GM23338 (cell line): Measurements from ENCODE around the gene MRPL23. TPM values are rescaled to one million over a fixed set of nuclear protein-coding genes. Genes with fewer than 3 reads are reported as not detected.
A peak's percentile ranks its signal among the peaks of the same experiment; 100 is the strongest.

Experiments
- ATAC-seq: fragments of 200-7000 bp; cut with Tn5 transposase; 3 replicates; pipeline ENCODE4 v1.9.1; 2020
- DNase-seq: peaks from one replicate; pipeline ENCODE4 v3.0.0-alpha.2; 2015; ENCODE audit warnings: low spot score
- H2AFZ ChIP-seq: fragments of 200-600 bp; sonication (generic); 2 replicates; pipeline ENCODE4 v1.8.0; 2016; ENCODE audit warnings: antibody characterized with exemption, mild to moderate bottlenecking, moderate library complexity
- H3F3A ChIP-seq: fragments of 200-600 bp; sonication (generic); replicated peaks from 2 replicates; pipeline ENCODE4 v1.8.0; 2017; ENCODE audit warnings: antibody characterized with exemption, mixed run types, low read depth
- H3K27ac ChIP-seq: fragments of 200-600 bp; sonication (generic); 2 replicates; pipeline ENCODE4 v1.6.1; 2016; ENCODE audit warnings: low read depth
- H3K27me3 ChIP-seq: fragments of 200-600 bp; sonication (generic); 2 replicates; pipeline ENCODE4 v1.8.0; 2016; ENCODE audit warnings: mild to moderate bottlenecking, mixed run types, moderate library complexity; ENCODE audit not compliant: insufficient read depth
- H3K36me3 ChIP-seq: fragments of 200-600 bp; sonication (generic); 2 replicates; pipeline ENCODE4 v1.8.0; 2016; ENCODE audit warnings: mild to moderate bottlenecking; ENCODE audit not compliant: insufficient read depth
- H3K4me1 ChIP-seq: fragments of 200-600 bp; sonication (generic); 2 replicates; pipeline ENCODE4 v1.8.0; 2016; ENCODE audit warnings: mild to moderate bottlenecking, moderate library complexity; ENCODE audit not compliant: insufficient read depth
- H3K4me2 ChIP-seq: fragments of 200-600 bp; sonication (generic); 2 replicates; pipeline ENCODE4 v1.7.1; 2017; ENCODE audit warnings: mixed run types
- H3K4me3 ChIP-seq: fragments of 200-600 bp; sonication (generic); 2 replicates; pipeline ENCODE4 v1.6.1; 2016; ENCODE audit warnings: mixed run types
- H3K79me2 ChIP-seq: fragments of 200-600 bp; sonication (generic); replicated peaks from 2 replicates; pipeline ENCODE4 v1.8.0; 2017; ENCODE audit warnings: mild to moderate bottlenecking; ENCODE audit not compliant: insufficient read depth
- H3K9me2 ChIP-seq: fragments of 200-600 bp; sonication (generic); 2 replicates; pipeline ENCODE4 v1.8.0; 2017; ENCODE audit not compliant: insufficient read depth
- H4K20me1 ChIP-seq: fragments of 200-600 bp; sonication (generic); replicated peaks from 2 replicates; pipeline ENCODE4 v1.8.0; 2017; ENCODE audit warnings: mild to moderate bottlenecking; ENCODE audit not compliant: insufficient read depth
- H3K27ac Mint-ChIP-seq: 2 replicates; pipeline ENCODE4 v1.8.0; 2020; ENCODE audit warnings: inconsistent platforms, mild to moderate bottlenecking, moderate library complexity, mixed read lengths
- H3K27me3 Mint-ChIP-seq: 3 replicates; pipeline ENCODE4 v1.8.0; 2022; ENCODE audit warnings: low read depth, mild to moderate bottlenecking, moderate library complexity, mixed read lengths, inconsistent platforms; ENCODE audit not compliant: insufficient read depth, poor library complexity
- H3K36me3 Mint-ChIP-seq: 3 replicates; pipeline ENCODE4 v1.8.0; 2021; ENCODE audit warnings: low read depth, mild to moderate bottlenecking, inconsistent platforms, moderate library complexity, mixed read lengths
- H3K4me1 Mint-ChIP-seq: 3 replicates; pipeline ENCODE4 v1.8.0; 2020; ENCODE audit warnings: mild to moderate bottlenecking, inconsistent platforms, mixed read lengths
- H3K4me3 Mint-ChIP-seq: 3 replicates; pipeline ENCODE4 v1.8.0; 2021; ENCODE audit warnings: moderate library complexity, mild to moderate bottlenecking, inconsistent platforms, mixed read lengths
- H3K9me3 Mint-ChIP-seq: 3 replicates; pipeline ENCODE4 v1.8.0; 2020; ENCODE audit warnings: moderate library complexity, mild to moderate bottlenecking, inconsistent platforms, mixed read lengths
- ETS1 ChIP-seq: IDR thresholded peaks from 2 replicates; pipeline ENCODE4 v1.6.1; 2016; ENCODE audit warnings: antibody characterized with exemption
- EZH2 ChIP-seq: fragments of 200-600 bp; sonication (generic); IDR thresholded peaks from one replicate; pipeline ENCODE4 v1.8.0; 2017; ENCODE audit warnings: antibody characterized with exemption, mild to moderate bottlenecking, low read depth; ENCODE audit not compliant: unreplicated experiment
- EZH2phosphoT487 ChIP-seq: fragments of 200-600 bp; sonication (generic); IDR thresholded peaks from one replicate; pipeline ENCODE4 v1.8.1; 2018; ENCODE audit warnings: antibody characterized with exemption; ENCODE audit not compliant: unreplicated experiment
- JUNB ChIP-seq: IDR thresholded peaks from one replicate; pipeline ENCODE4 v1.6.1; 2016; ENCODE audit warnings: antibody characterized with exemption; ENCODE audit not compliant: unreplicated experiment
- NANOG ChIP-seq: IDR thresholded peaks from 2 replicates; pipeline ENCODE4 v1.6.1; 2016; ENCODE audit warnings: antibody characterized with exemption, borderline replicate concordance
- POLR2AphosphoS5 ChIP-seq: IDR thresholded peaks from 2 replicates; pipeline ENCODE4 v1.6.1; 2016; ENCODE audit warnings: antibody characterized with exemption, low read depth
- STAT1 ChIP-seq: IDR thresholded peaks from one replicate; pipeline ENCODE4 v1.6.1; 2016; ENCODE audit warnings: antibody characterized with exemption; ENCODE audit not compliant: unreplicated experiment
- ZNF114 ChIP-seq: fragments of 250-450 bp; sonication (Bioruptor Pico); IDR thresholded peaks from 2 replicates; pipeline ENCODE4 v1.5.0; 2020; ENCODE audit warnings: mild to moderate bottlenecking, moderate library complexity
- ZNF331 ChIP-seq: fragments of 250-450 bp; sonication (Bioruptor Pico); IDR thresholded peaks from 2 replicates; pipeline ENCODE4 v1.5.0; 2020; ENCODE audit warnings: low read depth, mild to moderate bottlenecking, moderate library complexity
- polyA plus RNA-seq: library from polyadenylated mRNA; unstranded; fragments of >200 nt; fragmentation: Nextera tagmentation; extraction: Ambion mirVana; gene quantifications from 2 replicates; pipeline ENCODE4 v1.2.1, GENCODE V29; 2016
- total RNA-seq: library from RNA; depleted of rRNA; stranded (reverse); fragments of >200 nt; shearing (Covaris generic); gene quantifications from 2 replicates; pipeline ENCODE4 v1.2.3, GENCODE V29; 2014
- TF ChIP-seq, protein P1 (sequence below): IDR thresholded peaks from one replicate; pipeline ENCODE4 v1.6.1; 2018; ENCODE audit warnings: antibody characterized with exemption; ENCODE audit not compliant: unreplicated experiment
- TF ChIP-seq, protein P2 (sequence below): fragments of 250-450 bp; sonication (Bioruptor Pico); IDR thresholded peaks from 2 replicates; pipeline ENCODE4 v1.5.0; 2020; ENCODE audit warnings: mild to moderate bottlenecking, moderate library complexity

MRPL23 gene
- total and polyA plus RNA-seq, 2 experiments from 2014 or later, result 84.7 to 91.5 TPM

GRCh38 chr11:1943576-1943975 is 3.6 kb upstream of the MRPL23 start:
- TF ChIP-seq ZNF114 (CRISPR knock-in tag) (no peak), ZNF331 (CRISPR knock-in tag) (no peak), EZH2 (no peak), JUNB (no peak), NANOG (no peak), EZH2phosphoT487 (no peak), POLR2AphosphoS5 (no peak), ETS1 (no peak), STAT1 (no peak)
- TF ChIP-seq, protein P1, sequence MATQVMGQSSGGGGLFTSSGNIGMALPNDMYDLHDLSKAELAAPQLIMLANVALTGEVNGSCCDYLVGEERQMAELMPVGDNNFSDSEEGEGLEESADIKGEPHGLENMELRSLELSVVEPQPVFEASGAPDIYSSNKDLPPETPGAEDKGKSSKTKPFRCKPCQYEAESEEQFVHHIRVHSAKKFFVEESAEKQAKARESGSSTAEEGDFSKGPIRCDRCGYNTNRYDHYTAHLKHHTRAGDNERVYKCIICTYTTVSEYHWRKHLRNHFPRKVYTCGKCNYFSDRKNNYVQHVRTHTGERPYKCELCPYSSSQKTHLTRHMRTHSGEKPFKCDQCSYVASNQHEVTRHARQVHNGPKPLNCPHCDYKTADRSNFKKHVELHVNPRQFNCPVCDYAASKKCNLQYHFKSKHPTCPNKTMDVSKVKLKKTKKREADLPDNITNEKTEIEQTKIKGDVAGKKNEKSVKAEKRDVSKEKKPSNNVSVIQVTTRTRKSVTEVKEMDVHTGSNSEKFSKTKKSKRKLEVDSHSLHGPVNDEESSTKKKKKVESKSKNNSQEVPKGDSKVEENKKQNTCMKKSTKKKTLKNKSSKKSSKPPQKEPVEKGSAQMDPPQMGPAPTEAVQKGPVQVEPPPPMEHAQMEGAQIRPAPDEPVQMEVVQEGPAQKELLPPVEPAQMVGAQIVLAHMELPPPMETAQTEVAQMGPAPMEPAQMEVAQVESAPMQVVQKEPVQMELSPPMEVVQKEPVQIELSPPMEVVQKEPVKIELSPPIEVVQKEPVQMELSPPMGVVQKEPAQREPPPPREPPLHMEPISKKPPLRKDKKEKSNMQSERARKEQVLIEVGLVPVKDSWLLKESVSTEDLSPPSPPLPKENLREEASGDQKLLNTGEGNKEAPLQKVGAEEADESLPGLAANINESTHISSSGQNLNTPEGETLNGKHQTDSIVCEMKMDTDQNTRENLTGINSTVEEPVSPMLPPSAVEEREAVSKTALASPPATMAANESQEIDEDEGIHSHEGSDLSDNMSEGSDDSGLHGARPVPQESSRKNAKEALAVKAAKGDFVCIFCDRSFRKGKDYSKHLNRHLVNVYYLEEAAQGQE, result no peak
- TF ChIP-seq, protein P2, sequence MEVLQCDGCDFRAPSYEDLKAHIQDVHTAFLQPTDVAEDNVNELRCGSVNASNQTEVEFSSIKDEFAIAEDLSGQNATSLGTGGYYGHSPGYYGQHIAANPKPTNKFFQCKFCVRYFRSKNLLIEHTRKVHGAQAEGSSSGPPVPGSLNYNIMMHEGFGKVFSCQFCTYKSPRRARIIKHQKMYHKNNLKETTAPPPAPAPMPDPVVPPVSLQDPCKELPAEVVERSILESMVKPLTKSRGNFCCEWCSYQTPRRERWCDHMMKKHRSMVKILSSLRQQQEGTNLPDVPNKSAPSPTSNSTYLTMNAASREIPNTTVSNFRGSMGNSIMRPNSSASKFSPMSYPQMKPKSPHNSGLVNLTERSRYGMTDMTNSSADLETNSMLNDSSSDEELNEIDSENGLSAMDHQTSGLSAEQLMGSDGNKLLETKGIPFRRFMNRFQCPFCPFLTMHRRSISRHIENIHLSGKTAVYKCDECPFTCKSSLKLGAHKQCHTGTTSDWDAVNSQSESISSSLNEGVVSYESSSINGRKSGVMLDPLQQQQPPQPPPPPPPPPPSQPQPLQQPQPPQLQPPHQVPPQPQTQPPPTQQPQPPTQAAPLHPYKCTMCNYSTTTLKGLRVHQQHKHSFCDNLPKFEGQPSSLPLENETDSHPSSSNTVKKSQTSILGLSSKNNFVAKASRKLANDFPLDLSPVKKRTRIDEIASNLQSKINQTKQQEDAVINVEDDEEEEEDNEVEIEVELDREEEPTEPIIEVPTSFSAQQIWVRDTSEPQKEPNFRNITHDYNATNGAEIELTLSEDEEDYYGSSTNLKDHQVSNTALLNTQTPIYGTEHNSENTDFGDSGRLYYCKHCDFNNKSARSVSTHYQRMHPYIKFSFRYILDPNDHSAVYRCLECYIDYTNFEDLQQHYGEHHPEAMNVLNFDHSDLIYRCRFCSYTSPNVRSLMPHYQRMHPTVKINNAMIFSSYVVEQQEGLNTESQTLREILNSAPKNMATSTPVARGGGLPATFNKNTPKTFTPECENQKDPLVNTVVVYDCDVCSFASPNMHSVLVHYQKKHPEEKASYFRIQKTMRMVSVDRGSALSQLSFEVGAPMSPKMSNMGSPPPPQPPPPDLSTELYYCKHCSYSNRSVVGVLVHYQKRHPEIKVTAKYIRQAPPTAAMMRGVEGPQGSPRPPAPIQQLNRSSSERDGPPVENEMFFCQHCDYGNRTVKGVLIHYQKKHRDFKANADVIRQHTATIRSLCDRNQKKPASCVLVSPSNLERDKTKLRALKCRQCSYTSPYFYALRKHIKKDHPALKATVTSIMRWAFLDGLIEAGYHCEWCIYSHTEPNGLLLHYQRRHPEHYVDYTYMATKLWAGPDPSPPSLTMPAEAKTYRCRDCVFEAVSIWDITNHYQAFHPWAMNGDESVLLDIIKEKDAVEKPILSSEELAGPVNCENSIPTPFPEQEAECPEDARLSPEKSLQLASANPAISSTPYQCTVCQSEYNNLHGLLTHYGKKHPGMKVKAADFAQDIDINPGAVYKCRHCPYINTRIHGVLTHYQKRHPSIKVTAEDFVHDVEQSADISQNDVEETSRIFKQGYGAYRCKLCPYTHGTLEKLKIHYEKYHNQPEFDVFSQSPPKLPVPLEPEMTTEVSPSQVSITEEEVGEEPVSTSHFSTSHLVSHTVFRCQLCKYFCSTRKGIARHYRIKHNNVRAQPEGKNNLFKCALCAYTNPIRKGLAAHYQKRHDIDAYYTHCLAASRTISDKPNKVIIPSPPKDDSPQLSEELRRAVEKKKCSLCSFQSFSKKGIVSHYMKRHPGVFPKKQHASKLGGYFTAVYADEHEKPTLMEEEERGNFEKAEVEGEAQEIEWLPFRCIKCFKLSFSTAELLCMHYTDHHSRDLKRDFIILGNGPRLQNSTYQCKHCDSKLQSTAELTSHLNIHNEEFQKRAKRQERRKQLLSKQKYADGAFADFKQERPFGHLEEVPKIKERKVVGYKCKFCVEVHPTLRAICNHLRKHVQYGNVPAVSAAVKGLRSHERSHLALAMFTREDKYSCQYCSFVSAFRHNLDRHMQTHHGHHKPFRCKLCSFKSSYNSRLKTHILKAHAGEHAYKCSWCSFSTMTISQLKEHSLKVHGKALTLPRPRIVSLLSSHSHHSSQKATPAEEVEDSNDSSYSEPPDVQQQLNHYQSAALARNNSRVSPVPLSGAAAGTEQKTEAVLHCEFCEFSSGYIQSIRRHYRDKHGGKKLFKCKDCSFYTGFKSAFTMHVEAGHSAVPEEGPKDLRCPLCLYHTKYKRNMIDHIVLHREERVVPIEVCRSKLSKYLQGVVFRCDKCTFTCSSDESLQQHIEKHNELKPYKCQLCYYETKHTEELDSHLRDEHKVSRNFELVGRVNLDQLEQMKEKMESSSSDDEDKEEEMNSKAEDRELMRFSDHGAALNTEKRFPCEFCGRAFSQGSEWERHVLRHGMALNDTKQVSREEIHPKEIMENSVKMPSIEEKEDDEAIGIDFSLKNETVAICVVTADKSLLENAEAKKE, result no peak
- peaks cover 12% of the 10 kb centered on the region for H3K27me3 Mint-ChIP-seq
- Histone ChIP-seq H2AFZ (no peak overlapping the region), H3K79me2 (no peaks in the 10 kb centered on the region), H3K4me2 (no peak overlapping the region), H3K9me2 (no peaks in the 10 kb centered on the region), H3K27ac (no peak overlapping the region), H3K4me3 (no peak overlapping the region), H3K27me3 (no peaks in the 10 kb centered on the region), H3F3A (no peaks in the 10 kb centered on the region), H3K36me3 (no peaks in the 10 kb centered on the region), H4K20me1 (no peaks in the 10 kb centered on the region), H3K4me1 (no peaks in the 10 kb centered on the region)
- ATAC-seq (no peak), DNase-seq (peak; percentile 54)
- peaks cover 6% of the 10 kb centered on the region for H3K4me1 Mint-ChIP-seq
- no peak overlapping the region for H3K4me3 Mint-ChIP-seq
- H3K36me3 Mint-ChIP-seq, result no peaks in the 10 kb centered on the region
- H3K27ac Mint-ChIP-seq, result no peak overlapping the region
- H3K9me3 Mint-ChIP-seq, result no peaks in the 10 kb centered on the region
